GM18873 (cell line): ENCODE data around the gene RCSD1.

Source experiments
- ATAC-seq: cut with Tn5 transposase; IDR thresholded peaks from one replicate; pipeline ENCODE4 v1.9.1; 2021; ENCODE audit warnings: mild to moderate bottlenecking, moderate library complexity, moderate number of reproducible peaks; ENCODE audit not compliant: unreplicated experiment, low FRiP score

Gene RCSD1

DNA sequence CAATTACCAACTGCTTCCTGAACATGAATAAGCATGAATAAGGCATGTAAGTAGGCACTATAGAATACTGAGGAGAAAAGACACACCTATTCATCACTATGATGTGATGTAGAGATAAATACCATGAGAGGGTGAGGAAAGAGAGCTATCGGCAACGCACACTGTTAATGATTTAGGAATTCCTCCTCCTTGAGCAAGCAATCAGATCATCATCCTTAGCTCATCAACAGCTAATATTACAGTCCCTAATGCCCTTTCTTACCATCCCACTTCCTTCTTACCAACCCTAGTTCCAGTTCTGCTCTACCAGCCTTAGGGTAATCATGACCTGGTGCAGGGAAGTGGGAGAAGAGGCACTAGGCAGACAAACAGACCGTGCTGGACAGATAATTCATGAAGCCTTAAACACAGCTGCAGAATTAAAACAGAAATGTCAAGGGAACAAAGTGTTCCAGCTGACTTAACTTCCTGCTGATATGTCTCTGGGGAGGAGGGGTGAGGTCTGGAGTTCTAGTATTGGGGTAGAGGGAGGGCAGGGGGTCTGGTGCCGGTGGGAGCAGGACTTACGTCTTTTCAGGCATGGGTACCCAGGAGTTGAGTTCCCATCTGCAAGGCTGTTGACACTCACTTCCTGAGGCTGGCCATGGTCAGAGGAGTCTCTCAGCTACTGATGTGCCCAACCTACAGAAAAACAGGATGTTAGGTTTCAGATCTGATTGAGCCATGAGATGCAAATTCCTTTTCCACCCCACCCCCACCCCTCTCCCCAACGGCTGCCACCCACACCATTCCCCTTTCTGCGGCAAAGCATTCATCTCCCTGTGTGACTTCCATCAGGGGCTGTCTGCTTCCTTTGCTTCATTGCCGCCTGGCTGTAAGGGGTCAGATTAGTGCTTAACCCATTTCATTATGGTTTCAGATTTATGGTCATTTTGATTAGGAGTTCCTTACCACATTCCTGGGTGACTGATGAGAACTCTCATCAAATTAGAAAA, 12.6 kb upstream of the RCSD1 start:
- ATAC-seq = peak; percentile 47

GRCh38 chr1:167618366-167618765, 11.7 kb upstream of the RCSD1 start:
- no peak for ATAC-seq

DNA sequence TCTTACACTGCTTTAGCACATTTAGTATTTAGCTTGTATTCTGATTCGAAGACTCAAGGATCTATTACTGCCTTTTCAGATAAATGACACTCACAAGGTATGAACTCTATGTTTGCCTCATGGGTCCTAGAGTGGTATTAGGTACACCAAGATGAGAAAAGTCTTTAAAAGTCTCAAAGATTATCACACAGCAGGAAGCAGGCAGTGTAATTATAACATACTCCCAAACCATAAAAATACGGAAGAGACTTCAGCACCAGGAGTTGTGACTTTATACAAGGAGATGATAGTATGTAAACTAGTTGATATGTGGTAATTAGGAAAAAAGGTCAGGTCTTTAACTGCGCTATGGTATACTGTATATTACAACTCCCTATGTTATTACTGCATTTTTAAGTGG, 11.2 kb upstream of the RCSD1 start:
- no peak for ATAC-seq

DNA sequence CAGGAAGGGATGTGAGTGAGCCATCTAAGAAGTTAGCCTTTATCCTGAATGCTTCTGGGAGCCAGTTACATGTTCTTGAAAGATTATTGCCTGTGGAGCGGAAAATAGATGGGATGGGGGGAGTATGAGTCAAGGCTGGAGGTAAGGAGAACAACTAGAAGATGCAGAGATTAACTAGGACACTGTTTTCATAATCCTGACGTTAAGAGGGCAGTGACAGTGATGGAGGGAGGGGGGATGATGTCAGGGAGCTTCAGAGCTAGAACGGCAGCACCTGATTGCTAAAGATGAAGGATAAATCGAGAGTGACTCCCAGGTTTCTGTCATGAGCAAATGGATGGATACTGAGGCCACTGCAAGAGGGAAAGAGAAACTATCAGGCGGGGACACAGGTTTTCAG, 10.0 kb upstream of the RCSD1 start:
- ATAC-seq = no peak

DNA sequence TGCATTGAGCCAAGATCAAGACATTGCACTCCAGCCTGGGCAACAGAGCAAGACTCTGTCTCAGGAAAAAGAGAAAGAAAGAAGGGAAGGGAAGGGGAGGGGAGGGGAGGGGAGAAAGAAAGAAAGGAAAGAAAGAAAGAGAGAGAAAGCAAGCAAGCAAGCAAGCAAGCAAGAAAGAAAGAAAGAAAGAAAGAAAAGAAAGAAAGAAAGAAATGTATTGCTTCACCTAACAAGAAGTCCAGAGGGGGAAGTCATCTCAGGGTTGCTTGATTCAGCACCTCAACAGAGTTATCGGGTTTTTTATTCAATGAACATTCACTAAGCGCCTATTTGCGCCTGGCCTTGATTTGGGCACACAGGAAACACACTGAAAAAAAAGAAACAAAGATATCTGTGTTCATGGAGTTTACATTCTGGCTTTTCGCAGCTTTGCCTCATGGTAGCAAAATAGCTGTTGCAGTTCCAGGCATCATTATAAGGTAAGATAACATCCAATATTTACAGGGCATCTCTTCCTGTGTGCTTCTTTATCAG, 8.2 kb upstream of the RCSD1 start:
- no peak for ATAC-seq

GRCh38 chr1:167623951-167624350, 6.1 kb upstream of the RCSD1 start:
- no peak for ATAC-seq

DNA sequence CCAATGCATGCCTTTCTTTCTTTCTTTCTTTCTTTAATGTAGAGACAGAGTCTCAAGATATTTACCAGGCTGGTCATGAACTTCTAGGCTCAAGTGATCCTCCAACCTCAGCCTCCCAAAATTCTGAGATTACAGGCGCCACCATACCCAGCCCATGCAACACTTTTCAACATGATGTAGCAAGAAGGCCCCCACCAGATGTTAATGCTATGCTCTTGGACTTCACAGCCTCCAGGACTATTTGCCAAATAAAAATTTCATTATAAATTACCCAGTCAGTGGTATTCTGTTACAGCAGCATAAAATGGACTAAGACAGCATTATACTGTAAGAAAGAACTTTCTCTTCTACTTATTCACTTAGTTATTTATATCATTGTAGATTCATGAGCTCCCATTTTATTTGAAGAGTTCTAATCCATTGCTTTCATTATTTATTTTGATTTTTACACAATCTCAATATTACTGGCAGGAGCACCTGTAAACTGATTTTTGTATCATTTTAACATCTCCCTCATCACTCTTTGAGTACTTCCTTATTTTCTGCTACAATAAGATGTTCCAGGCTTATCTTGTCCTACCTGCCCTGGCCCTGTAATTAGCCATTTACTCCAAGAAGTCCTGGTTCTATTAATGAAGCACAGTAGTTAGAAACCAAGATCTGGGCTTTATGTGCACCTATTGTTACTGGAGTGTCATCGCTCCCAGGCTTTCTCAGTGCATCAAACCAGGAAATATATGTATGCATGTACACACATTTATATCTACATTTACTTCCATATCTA, 4.8 kb upstream of the RCSD1 start:
- no peak for ATAC-seq

GRCh38 chr1:167627615-167627864, 2.5 kb upstream of the RCSD1 start:
- ATAC-seq = no peak

DNA sequence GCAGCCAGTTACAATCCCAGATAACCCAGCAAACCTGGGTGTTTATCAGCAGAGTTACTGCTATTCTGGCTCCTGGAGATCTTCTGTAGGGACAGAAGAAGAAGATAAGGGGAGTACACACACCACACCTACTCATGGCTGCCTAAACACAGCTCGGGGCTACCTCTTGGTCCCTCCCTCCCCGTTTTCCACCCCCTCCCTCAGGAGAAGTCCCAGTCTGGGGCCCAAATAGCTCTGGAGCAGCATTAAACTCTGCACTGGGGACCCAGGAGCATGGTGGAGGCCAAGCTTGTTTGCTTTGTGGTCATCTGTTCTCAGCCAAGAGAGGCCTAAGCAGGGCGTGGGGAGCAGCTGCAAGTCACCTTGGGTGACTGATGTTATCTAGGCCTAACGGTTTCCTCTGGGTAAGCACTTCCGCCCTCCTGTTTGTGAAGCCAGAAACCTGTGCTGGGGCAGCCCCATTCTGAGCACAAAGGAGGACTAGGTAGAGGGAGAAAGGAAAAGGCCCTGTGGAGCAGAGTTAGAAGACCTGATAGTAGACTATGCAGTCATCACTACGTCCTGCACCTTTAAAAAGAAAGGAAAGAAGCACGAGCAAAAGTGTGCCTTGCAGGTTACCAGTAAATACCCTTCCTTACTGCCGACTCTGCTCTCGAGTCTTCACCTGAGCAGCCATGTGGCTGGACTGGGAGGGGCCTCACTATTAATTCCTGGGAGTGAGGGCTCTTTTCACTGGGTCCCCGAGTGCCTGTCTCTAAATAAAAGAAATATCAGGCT, 2.0 kb upstream of the RCSD1 start:
- ATAC-seq = peak; percentile 43

- ATAC-seq = no peak
These were observed 1.1 kb upstream of the RCSD1 start for GRCh38 chr1:167628741-167629515.

- no peak for ATAC-seq
These were observed 745 bp downstream of the RCSD1 start for GRCh38 chr1:167630568-167631385.

DNA sequence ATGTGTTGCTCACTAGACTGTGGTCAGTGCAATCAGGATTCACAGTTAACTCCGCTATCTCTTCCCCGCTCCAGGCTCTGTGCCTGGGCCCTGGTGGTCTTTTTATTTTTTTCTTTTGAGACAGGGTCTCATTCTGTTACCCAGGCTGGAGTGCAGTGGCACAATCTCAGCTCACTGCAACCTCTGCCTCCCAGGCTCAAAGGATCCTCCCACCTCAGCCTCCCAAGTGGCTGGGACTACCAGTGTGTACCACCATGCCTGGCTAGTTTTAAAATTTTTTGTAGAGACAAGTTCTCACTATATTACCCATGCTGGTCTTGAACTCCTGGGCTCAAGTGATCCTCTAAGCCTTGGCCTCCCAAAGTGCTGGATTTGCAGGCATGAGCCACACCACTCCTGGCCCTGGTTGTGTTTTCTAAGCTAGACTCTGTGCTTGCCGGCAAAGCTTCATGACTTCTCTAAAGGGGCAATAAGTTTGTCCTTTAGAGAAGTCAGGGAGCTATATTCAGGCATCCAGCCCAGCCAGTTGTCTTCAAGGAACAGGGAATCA, 1.4 kb downstream of the RCSD1 start:
- ATAC-seq = no peak

GRCh38 chr1:167631936-167632614, 2.0 kb downstream of the RCSD1 start:
- no peak for ATAC-seq

- no peak for ATAC-seq
These were observed 3.4 kb downstream of the RCSD1 start for GRCh38 chr1:167633258-167633944.

GRCh38 chr1:167634435-167634834, 4.4 kb downstream of the RCSD1 start:
- no peak for ATAC-seq

- no peak for ATAC-seq
These were observed 5.2 kb downstream of the RCSD1 start for GRCh38 chr1:167635156-167635648.

DNA sequence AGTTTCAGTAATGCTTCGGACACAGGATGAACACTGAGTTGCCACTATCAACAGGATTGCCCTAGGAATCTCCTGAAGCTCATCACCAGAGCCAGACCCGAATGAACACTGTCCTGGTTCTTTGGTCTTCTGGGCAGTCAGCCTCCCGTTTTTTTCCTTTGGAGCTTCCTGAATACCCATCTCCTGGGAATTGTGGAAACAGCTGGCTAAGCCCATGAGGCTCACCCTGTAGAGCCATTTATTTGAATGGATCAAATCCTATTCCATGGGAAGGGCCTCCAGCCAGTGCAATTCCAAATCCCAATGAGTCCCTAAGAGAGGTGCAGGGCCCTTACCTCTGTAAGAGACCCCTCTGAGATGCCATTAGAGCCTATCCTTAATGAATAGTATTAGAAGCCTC, 5.9 kb downstream of the RCSD1 start:
- ATAC-seq = no peak

- ATAC-seq = no peak
These were observed 8.0 kb downstream of the RCSD1 start for GRCh38 chr1:167638064-167638463.
